ENCODE measurements around the gene ASTN2. TPM values are rescaled to one million over a fixed set of nuclear protein-coding genes. Genes with fewer than 3 reads are reported as not detected.
A peak's percentile ranks its signal among the peaks of the same experiment; 100 is the strongest.

Gene ASTN2
- total and polyA plus RNA-seq, 9 of the 15 experiments (the other 6 are each of a cell fraction or from before 2014, with no cell fraction given): 0.56 to 3.5 (median 1.9) TPM

DNA sequence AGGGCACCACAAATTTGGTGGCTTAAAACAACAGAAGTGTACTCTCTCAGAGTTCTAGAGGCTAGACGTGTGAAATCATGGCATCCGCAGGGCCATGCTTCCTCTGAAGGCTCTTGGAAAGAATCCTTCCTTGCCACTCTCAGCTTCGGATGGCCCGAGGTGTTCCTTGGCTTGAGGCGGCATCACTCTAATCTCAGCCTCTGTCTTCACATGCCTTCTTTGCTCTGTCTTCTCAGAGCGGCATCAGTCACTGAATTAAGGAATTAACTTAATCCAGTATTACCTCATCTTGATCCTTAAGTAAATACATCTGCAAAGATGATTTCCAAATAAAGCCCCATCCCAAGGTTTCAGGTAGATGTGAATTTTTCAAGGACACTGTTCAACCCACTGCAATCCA is 938.9 kb downstream of the ASTN2 start:
- BruUV-seq (replicated peaks): no TSS peak
- intact Hi-C loops (cut with micrococcal nuclease): no loop called here
- ChIA-PET POLR2A (no interaction called here), CTCF (ENCODE audit: low intra/inter-chr PET ratio) (no interaction called here)
- Histone ChIP-seq H3K9me3 (replicated peaks; ENCODE audit: control insufficient read depth, insufficient read depth, low read depth, low read length) (no peaks in the 10 kb centered on the region), H3K4me1 (replicated peaks in 1 of 2; ENCODE audit: control insufficient read depth in 2 of 2, insufficient read depth in 2 of 2, low read length in 2 of 2) (peaks cover 36 to 37% of the 10 kb centered on the region in 2 experiments), H3K9me1 (ENCODE audit: control insufficient read depth, insufficient read depth, low read length) (no peaks in the 10 kb centered on the region), H3K4me3 (no peak overlapping the region), H3K36me3 (ENCODE audit: control insufficient read depth, insufficient read depth, low read length) (no peaks in the 10 kb centered on the region), H3K27ac (ENCODE audit: extremely low read depth, low read depth, low read length) (no peak overlapping the region), H3K4me2 (ENCODE audit: insufficient read depth, low read length) (no peak overlapping the region), H3K27me3 (ENCODE audit: control insufficient read depth in 2 of 2, insufficient read depth in 2 of 2, low read length in 2 of 2) (no peaks in the 10 kb centered on the region), H2AFZ (ENCODE audit: low read depth, low read length) (no peak overlapping the region), H4K20me1 (replicated peaks; ENCODE audit: control insufficient read depth, insufficient read depth, low read length) (no peaks in the 10 kb centered on the region), H3K79me2 (ENCODE audit: control insufficient read depth, insufficient read depth, low read length) (no peaks in the 10 kb centered on the region), H3K9ac (ENCODE audit: insufficient read depth in 1 of 2, low read depth in 2 of 2, low read length in 2 of 2) (no peak overlapping the region)
- 62% methylated on average over 6 of the region's 6 CpGs for WGBS (ENCODE audit: insufficient coverage, low coverage, missing lambda C conversion rate)
- TF ChIP-seq MYNN (IDR thresholded peaks at IDR 0.05) (no peak), MYNN (CRISPR knock-in tag; IDR thresholded peaks at IDR 0.05) (no peak), MYBL2 (IDR thresholded peaks at IDR 0.05; ENCODE audit: low read depth) (no peak), MYBL2 (CRISPR knock-in tag; IDR thresholded peaks at IDR 0.05; ENCODE audit: borderline replicate concordance) (no peak), SPI1 (IDR thresholded peaks at IDR 0.05; ENCODE audit: borderline replicate concordance, low read depth, low read length) (no peak)
- in situ Hi-C loops (cut with MboI): no loop called here
- ATAC-seq (no peak), DNase-seq (ENCODE audit: extremely low read depth in 1 of 4, low spot score in 3 of 4) (no peak), FAIRE-seq (no peak)

DNA sequence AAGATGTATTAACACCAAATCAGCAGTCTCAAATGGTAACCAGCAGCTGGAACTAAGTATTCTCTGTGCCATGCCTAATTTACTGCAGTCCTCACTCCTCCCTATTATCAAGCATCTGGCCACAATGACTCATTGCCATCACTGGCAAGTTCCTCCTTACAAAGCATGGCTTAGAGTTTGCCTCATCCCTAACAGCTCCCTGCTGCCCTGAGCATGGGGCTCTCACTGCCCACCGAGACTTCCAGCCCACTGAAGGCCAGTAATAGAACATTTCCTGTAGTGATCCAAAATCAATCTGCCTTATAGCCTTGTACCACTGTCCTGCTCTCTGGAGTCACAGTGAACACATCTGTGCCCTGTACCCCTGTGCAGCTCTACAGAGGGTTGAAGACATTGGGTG is 939.7 kb downstream of the ASTN2 start:
- Histone ChIP-seq H3K9me3 (replicated peaks; ENCODE audit: control insufficient read depth, insufficient read depth, low read depth, low read length) (no peaks in the 10 kb centered on the region), H3K4me1 (replicated peaks in 1 of 2; ENCODE audit: control insufficient read depth in 2 of 2, insufficient read depth in 2 of 2, low read length in 2 of 2) (peaks cover 41 to 44% of the 10 kb centered on the region in 2 experiments), H2AFZ (ENCODE audit: low read depth, low read length) (no peak overlapping the region), H4K20me1 (replicated peaks; ENCODE audit: control insufficient read depth, insufficient read depth, low read length) (no peaks in the 10 kb centered on the region), H3K9me1 (ENCODE audit: control insufficient read depth, insufficient read depth, low read length) (no peaks in the 10 kb centered on the region), H3K79me2 (ENCODE audit: control insufficient read depth, insufficient read depth, low read length) (no peaks in the 10 kb centered on the region), H3K27me3 (ENCODE audit: control insufficient read depth in 2 of 2, insufficient read depth in 2 of 2, low read length in 2 of 2) (no peaks in the 10 kb centered on the region), H3K27ac (ENCODE audit: extremely low read depth, low read depth, low read length) (no peak overlapping the region; the same call in 2 of the 3 replicates), H3K4me3 (no peak overlapping the region), H3K9ac (ENCODE audit: insufficient read depth in 1 of 2, low read depth in 2 of 2, low read length in 2 of 2) (no peak overlapping the region), H3K4me2 (ENCODE audit: insufficient read depth, low read length) (peak overlapping the region; percentile 1; the same call in 1 of the 2 replicates), H3K36me3 (ENCODE audit: control insufficient read depth, insufficient read depth, low read length) (no peaks in the 10 kb centered on the region)
- in situ Hi-C loops (cut with MboI) (no loop called here), intact Hi-C loops (cut with micrococcal nuclease) (no loop called here)
- ATAC-seq (peak; percentile 42), DNase-seq (ENCODE audit: extremely low read depth in 1 of 4, low spot score in 3 of 4) (peak in 2 of 4 experiments; percentile 36 to 56), FAIRE-seq (peak; percentile 71)
- BruUV-seq (replicated peaks): no TSS peak
- ChIA-PET POLR2A (interaction anchor here (0.7 kb wide), 1 partner anchor 72 kb away, joined by 3 read pairs; no protein-coding TSS in a partner anchor), CTCF (ENCODE audit: low intra/inter-chr PET ratio) (no interaction called here)
- 33% methylated on average over 1 of the region's 1 CpG for WGBS (ENCODE audit: insufficient coverage, low coverage, missing lambda C conversion rate)
- TF ChIP-seq HEY1 (CRISPR knock-in tag; IDR thresholded peaks at IDR 0.05; ENCODE audit: borderline replicate concordance) (no peak), ZNF384 (IDR thresholded peaks at IDR 0.05; ENCODE audit: low read depth, low read length) (no peak), NFE2L1 (tag; IDR thresholded peaks at IDR 0.05; ENCODE audit: borderline replicate concordance, low read depth) (no peak), MEIS2 (IDR thresholded peaks at IDR 0.05; ENCODE audit: partially characterized antibody) (peak; percentile 69), JUN (IDR thresholded peaks at IDR 0.05; ENCODE audit: borderline replicate concordance, low read depth, low read length) (0 out of 2 replicates have a peak, but pooled peaks have one; percentile 14), JUN (CRISPR knock-in tag; IDR thresholded peaks at IDR 0.05; ENCODE audit: borderline replicate concordance) (no peak), ZNF583 (CRISPR knock-in tag; IDR thresholded peaks at IDR 0.05) (peak; percentile 79; the same call in 1 of the 2 replicates), HNRNPH1 (optimal IDR thresholded peaks at IDR 0.05; ENCODE audit: low read depth, low read length) (no peak), SMAD3 (CRISPR knock-in tag; conservative IDR thresholded peaks at IDR 0.05) (0 out of 2 replicates have a peak, but pooled peaks have one; percentile 65), KLF10 (CRISPR knock-in tag; IDR thresholded peaks at IDR 0.05) (no peak)
- TF ChIP-seq, protein P1, sequence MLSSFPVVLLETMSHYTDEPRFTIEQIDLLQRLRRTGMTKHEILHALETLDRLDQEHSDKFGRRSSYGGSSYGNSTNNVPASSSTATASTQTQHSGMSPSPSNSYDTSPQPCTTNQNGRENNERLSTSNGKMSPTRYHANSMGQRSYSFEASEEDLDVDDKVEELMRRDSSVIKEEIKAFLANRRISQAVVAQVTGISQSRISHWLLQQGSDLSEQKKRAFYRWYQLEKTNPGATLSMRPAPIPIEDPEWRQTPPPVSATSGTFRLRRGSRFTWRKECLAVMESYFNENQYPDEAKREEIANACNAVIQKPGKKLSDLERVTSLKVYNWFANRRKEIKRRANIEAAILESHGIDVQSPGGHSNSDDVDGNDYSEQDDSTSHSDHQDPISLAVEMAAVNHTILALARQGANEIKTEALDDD (IDR thresholded peaks at IDR 0.05): peak; percentile 88
- TF ChIP-seq, protein P2, sequence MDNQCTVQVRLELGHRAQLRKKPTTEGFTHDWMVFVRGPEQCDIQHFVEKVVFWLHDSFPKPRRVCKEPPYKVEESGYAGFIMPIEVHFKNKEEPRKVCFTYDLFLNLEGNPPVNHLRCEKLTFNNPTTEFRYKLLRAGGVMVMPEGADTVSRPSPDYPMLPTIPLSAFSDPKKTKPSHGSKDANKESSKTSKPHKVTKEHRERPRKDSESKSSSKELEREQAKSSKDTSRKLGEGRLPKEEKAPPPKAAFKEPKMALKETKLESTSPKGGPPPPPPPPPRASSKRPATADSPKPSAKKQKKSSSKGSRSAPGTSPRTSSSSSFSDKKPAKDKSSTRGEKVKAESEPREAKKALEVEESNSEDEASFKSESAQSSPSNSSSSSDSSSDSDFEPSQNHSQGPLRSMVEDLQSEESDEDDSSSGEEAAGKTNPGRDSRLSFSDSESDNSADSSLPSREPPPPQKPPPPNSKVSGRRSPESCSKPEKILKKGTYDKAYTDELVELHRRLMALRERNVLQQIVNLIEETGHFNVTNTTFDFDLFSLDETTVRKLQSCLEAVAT (IDR thresholded peaks at IDR 0.05): no peak

Data from K562 (cell line).